Heart left ventricle (tissue), 13 donors: Measurements from ENCODE around the gene AKAP13.

Experiments used
- POLR2A ChIP-seq, 2 donors: fragments of 450-650 bp; IDR thresholded peaks; one replicate each; pipeline ENCODE4 v1.6.1; 2017; ENCODE audit warnings: antibody characterized with exemption in 2 of 2, mild to moderate bottlenecking in 2 of 2, moderate library complexity in 2 of 2
- TF ChIP-seq, protein P1 (sequence below), 12 donors: fragments of 200-600 bp; sonication (generic) in 4 of 12; IDR thresholded peaks; one replicate each; pipeline versions ENCODE4 v1.5.0 to v1.8.0; 2018 to 2022; ENCODE audit warnings: antibody characterized with exemption in 12 of 12, mild to moderate bottlenecking in 5 of 12
- donor health status: ischemic (EF 13 %, LVEDD 7.1; RV severe dilation, severe dysfunction).
- donor health status: DM: no; HTN: yes; CAD: no.
- donor health status: DM: no; HTN: no; CAD: no.
- donor health status: ischemic (EF 25% LVEDD 6.9; RV normal size, moderate dysfunction).
- donor health status: ischemic (EF 25% LVEDD 5.7; RV mildly dilated, moderate dysfunction).
- donor health status: ischemic (EF 35%, LVEDD 5.7; RV mildly dilated, moderate dysfunction).
- donor health status: nonischemic (EF 11% LVEDD 7.7; RV severe dilation, severe dysfunction).
- donor health status: DM: yes; HTN: yes; CAD: no.
- donor health status: PGD.
- donor health status: ischemic (EF 29% LVEDD 5.4; RV normal size, mild dysfunction).
- donor health status: nonischemic (EF 23%, LVEDD 6.1; RV moderate dilation, normal function).

GRCh38 chr15:85532689-85533088 lies 152.3 kb downstream of the AKAP13 start:
- no peak for TF ChIP-seq POLR2A (IDR thresholded peaks at IDR 0.05)
- TF ChIP-seq, protein P1, sequence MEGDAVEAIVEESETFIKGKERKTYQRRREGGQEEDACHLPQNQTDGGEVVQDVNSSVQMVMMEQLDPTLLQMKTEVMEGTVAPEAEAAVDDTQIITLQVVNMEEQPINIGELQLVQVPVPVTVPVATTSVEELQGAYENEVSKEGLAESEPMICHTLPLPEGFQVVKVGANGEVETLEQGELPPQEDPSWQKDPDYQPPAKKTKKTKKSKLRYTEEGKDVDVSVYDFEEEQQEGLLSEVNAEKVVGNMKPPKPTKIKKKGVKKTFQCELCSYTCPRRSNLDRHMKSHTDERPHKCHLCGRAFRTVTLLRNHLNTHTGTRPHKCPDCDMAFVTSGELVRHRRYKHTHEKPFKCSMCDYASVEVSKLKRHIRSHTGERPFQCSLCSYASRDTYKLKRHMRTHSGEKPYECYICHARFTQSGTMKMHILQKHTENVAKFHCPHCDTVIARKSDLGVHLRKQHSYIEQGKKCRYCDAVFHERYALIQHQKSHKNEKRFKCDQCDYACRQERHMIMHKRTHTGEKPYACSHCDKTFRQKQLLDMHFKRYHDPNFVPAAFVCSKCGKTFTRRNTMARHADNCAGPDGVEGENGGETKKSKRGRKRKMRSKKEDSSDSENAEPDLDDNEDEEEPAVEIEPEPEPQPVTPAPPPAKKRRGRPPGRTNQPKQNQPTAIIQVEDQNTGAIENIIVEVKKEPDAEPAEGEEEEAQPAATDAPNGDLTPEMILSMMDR (IDR thresholded peaks at IDR 0.05), result no peak
